ENCODE results near the gene HOXB3. TPM values are rescaled to one million over a fixed set of nuclear protein-coding genes. Genes with fewer than 3 reads are reported as not detected.
A peak's percentile ranks its signal among the peaks of the same experiment; 100 is the strongest.

The HOXB3 gene
- total RNA-seq, 1 experiment from 2014 or later: 6.0 TPM

DNA sequence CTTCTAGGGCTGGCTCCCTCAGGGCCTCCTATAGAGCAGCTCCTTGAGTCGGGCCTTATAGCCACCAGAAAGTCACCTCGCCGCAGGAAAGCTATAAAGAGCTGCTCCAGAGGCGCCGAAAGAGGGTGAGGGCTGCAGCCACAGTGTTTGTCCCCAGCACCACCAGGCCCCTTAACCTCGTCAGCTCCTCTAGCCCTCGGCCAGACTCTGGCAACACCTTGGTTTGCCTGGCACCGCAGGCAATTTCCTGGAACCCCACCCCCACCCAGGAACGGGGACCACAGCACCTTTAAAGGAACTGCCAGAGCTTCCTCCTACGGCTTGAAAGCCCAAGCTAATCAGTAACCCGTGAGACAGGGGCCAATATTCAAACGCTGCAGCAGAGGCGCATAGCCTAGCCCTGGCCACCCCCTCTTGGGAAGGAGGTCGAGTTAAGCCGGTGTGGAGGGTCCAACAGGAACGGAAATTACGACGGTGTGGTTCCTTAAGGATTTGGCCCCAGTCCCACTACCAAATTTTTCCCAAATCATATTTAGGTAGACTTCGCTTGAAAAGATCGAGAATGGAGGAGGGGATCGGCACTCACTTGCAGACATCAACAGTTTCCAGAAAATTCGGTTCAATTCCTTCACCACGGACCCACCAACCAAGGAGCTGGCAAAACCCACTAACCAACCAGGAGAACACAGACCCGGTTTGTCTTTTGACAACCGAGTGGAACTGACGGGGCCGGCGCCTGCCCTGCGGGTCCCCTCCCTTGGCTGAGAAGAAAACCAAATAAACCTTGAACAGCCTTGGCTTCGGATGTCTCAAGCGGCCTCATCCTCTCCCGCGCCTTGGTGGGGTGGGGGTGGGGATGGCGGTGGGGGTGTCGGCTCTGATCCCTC lies 11.7 kb upstream of the HOXB3 start:
- Histone ChIP-seq H3K36me3 (ENCODE audit: low read depth, low read length) (no peaks in the 10 kb centered on the region), H3F3A (ENCODE audit: low read length, unreplicated experiment) (no peaks in the 10 kb centered on the region), H3K9ac (ENCODE audit: low read length) (peak overlapping the region; percentile 39; the same call in 1 of the 2 replicates), H3K9me3 (ENCODE audit: low read length) (no peaks in the 10 kb centered on the region), H3K9me2 (replicated peaks; ENCODE audit: low read length) (no peaks in the 10 kb centered on the region), H4K20me1 (ENCODE audit: low read length) (peaks cover 30% of the 10 kb centered on the region), H3K4me2 (ENCODE audit: low read length) (peak overlapping the region; percentile 95), H3K27ac (ENCODE audit: low read length) (no peak overlapping the region), H2AFZ (ENCODE audit: low read length) (peak overlapping the region; percentile 92), H3K79me2 (ENCODE audit: low read length) (peaks cover 79% of the 10 kb centered on the region), H3K4me3 (ENCODE audit: low read length) (peak overlapping the region; percentile 82), H3K27me3 (ENCODE audit: low read length) (no peaks in the 10 kb centered on the region), H3K4me1 (ENCODE audit: insufficient read depth, low read length) (peaks cover 38% of the 10 kb centered on the region)
- ChIA-PET CTCF (no interaction called here), POLR2A (ENCODE audit: unreplicated experiment) (interaction anchor here (0.5 kb wide), 1 partner anchor 265 kb away, joined by 5 read pairs; no protein-coding TSS in a partner anchor)
- ATAC-seq (no peak; the same call in 1 of the 2 replicates), DNase-seq (no peak)
- intact Hi-C loops (cut with micrococcal nuclease): no loop called here
- TF ChIP-seq EZH2 (IDR thresholded peaks at IDR 0.05; ENCODE audit: low read length, unreplicated experiment) (no peak), EZH2phosphoT487 (IDR thresholded peaks at IDR 0.05; ENCODE audit: borderline replicate concordance, low read length) (no peak)
- TF ChIP-seq, protein P1, sequence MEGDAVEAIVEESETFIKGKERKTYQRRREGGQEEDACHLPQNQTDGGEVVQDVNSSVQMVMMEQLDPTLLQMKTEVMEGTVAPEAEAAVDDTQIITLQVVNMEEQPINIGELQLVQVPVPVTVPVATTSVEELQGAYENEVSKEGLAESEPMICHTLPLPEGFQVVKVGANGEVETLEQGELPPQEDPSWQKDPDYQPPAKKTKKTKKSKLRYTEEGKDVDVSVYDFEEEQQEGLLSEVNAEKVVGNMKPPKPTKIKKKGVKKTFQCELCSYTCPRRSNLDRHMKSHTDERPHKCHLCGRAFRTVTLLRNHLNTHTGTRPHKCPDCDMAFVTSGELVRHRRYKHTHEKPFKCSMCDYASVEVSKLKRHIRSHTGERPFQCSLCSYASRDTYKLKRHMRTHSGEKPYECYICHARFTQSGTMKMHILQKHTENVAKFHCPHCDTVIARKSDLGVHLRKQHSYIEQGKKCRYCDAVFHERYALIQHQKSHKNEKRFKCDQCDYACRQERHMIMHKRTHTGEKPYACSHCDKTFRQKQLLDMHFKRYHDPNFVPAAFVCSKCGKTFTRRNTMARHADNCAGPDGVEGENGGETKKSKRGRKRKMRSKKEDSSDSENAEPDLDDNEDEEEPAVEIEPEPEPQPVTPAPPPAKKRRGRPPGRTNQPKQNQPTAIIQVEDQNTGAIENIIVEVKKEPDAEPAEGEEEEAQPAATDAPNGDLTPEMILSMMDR (conservative IDR thresholded peaks at IDR 0.05; ENCODE audit: low read depth, low read length): no peak
- BruUV-seq (replicated peaks): no TSS peak

DNA sequence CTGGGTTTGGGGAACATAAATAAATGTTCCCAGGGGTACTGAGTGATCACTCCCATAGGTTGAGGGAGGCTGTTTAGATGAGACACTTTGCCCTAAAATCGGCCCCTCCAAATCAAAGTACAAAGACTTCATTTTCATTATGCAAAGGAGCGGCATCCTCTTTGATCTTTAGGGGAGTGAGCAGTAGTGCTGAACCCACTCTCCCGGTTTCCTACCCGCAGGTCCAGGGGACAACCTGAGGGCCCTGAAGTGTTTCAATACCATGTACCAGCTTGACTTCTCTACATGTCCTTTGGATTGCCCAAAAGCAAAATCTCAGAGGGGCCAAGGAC lies 11.1 kb upstream of the HOXB3 start:
- no peak for DNase-seq
- no peak overlapping the region for H2AFZ ChIP-seq (ENCODE audit: low read length)
- no peak for ATAC-seq
- H3K79me2 ChIP-seq (ENCODE audit: low read length): peaks cover 82% of the 10 kb centered on the region
- H4K20me1 ChIP-seq (ENCODE audit: low read length): peaks cover 30% of the 10 kb centered on the region
- intact Hi-C loops (cut with micrococcal nuclease): no loop called here
- H3K4me1 ChIP-seq (ENCODE audit: insufficient read depth, low read length): peaks cover 38% of the 10 kb centered on the region
- ChIA-PET CTCF (no interaction called here), POLR2A (ENCODE audit: unreplicated experiment) (interaction anchor here (0.5 kb wide), 1 partner anchor 265 kb away, joined by 5 read pairs; no protein-coding TSS in a partner anchor)
- H3K27me3 ChIP-seq (ENCODE audit: low read length): no peaks in the 10 kb centered on the region
- no peak overlapping the region for H3K27ac ChIP-seq (ENCODE audit: low read length)
- H3K9ac ChIP-seq (ENCODE audit: low read length): peak overlapping the region; percentile 39; the same call in 1 of the 2 replicates
- no peaks in the 10 kb centered on the region for H3K9me2 ChIP-seq (replicated peaks; ENCODE audit: low read length)
- H3K9me3 ChIP-seq (ENCODE audit: low read length): no peaks in the 10 kb centered on the region
- peak overlapping the region; percentile 95 for H3K4me2 ChIP-seq (ENCODE audit: low read length)
- TF ChIP-seq, protein P1 (conservative IDR thresholded peaks at IDR 0.05; ENCODE audit: low read depth, low read length): no peak
- TF ChIP-seq EZH2phosphoT487 (IDR thresholded peaks at IDR 0.05; ENCODE audit: borderline replicate concordance, low read length): no peak
- no peak for TF ChIP-seq EZH2 (IDR thresholded peaks at IDR 0.05; ENCODE audit: low read length, unreplicated experiment)
- H3F3A ChIP-seq (ENCODE audit: low read length, unreplicated experiment): no peaks in the 10 kb centered on the region
- no peaks in the 10 kb centered on the region for H3K36me3 ChIP-seq (ENCODE audit: low read depth, low read length)
- no TSS peak for BruUV-seq (replicated peaks)
- H3K4me3 ChIP-seq (ENCODE audit: low read length): peak overlapping the region; percentile 82
